ENCODE measurements around the gene DDX6. TPM values are rescaled to one million over a fixed set of nuclear protein-coding genes. Genes with fewer than 3 reads are reported as not detected.
"Not testable (repeated sequence)": the region's sequence is repeated elsewhere in the genome, so short reads cannot be mapped to it uniquely, and the experiment has no call there.

The DDX6 gene
- total RNA-seq, 3 donors from 2014 or later (not counting 1 experiment from before 2014, with no cell fraction given) = 350 to 369 (median 364) TPM

DNA sequence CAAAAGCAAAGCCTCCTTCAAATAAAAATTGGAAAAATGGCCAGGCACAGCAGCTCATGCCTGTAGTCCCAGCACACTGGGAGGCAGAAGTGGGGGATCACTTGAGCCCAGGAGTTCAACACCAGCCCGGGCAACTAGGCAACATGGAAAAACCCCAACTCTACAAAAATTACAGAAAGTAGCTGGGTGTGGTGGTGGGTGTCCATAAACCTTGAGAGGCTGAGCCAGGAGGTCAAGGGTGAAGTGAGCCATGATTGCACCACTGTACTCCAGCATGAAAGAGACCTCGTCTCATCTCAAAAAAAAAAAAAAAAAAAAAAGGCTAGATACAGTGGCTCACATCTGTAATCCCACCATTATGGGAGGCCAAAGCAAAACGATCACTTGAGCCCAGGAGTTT is 22.3 kb downstream of the DDX6 start:
- Histone ChIP-seq H3K9me3 (ENCODE audit: control insufficient read depth, insufficient read depth, low read length) (no peaks in the 10 kb centered on the region), H3K4me3 (ENCODE audit: low read length) (no peak overlapping the region), H3K27me3 (ENCODE audit: control insufficient read depth, insufficient read depth, low read length) (no peaks in the 10 kb centered on the region), H3K36me3 (ENCODE audit: control insufficient read depth, insufficient read depth, low read length) (peaks cover 54% of the 10 kb centered on the region), H3K4me1 (ENCODE audit: control insufficient read depth, insufficient read depth, low read length) (peaks cover 22% of the 10 kb centered on the region), H3K27ac (ENCODE audit: low read length) (no peak overlapping the region)
- ATAC-seq (peak in 1 of 3 donors; percentile 7), DNase-seq (no peak)
- no peaks in the 10 kb centered on the region for H3K9me3 Mint-ChIP-seq
- no peaks in the 10 kb centered on the region for H3K27me3 Mint-ChIP-seq (ENCODE audit: low read depth in 2 of 2)
- H3K36me3 Mint-ChIP-seq = peaks cover under 1% of the 10 kb centered on the region
- peaks cover 58 to 62% of the 10 kb centered on the region in 2 donors for H3K4me1 Mint-ChIP-seq
- H3K4me3 Mint-ChIP-seq = peak overlapping the region; percentile 22
- WGBS (ENCODE audit: insufficient coverage) = no CpG with 5 or more reads among the region's 3 CpGs
- H3K27ac Mint-ChIP-seq = peak overlapping the region; percentile 64 to 82
- intact Hi-C loops (cut with micrococcal nuclease) = no loop called here
- TF ChIP-seq, protein P1, sequence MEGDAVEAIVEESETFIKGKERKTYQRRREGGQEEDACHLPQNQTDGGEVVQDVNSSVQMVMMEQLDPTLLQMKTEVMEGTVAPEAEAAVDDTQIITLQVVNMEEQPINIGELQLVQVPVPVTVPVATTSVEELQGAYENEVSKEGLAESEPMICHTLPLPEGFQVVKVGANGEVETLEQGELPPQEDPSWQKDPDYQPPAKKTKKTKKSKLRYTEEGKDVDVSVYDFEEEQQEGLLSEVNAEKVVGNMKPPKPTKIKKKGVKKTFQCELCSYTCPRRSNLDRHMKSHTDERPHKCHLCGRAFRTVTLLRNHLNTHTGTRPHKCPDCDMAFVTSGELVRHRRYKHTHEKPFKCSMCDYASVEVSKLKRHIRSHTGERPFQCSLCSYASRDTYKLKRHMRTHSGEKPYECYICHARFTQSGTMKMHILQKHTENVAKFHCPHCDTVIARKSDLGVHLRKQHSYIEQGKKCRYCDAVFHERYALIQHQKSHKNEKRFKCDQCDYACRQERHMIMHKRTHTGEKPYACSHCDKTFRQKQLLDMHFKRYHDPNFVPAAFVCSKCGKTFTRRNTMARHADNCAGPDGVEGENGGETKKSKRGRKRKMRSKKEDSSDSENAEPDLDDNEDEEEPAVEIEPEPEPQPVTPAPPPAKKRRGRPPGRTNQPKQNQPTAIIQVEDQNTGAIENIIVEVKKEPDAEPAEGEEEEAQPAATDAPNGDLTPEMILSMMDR (IDR thresholded peaks at IDR 0.05) = no peak

DNA sequence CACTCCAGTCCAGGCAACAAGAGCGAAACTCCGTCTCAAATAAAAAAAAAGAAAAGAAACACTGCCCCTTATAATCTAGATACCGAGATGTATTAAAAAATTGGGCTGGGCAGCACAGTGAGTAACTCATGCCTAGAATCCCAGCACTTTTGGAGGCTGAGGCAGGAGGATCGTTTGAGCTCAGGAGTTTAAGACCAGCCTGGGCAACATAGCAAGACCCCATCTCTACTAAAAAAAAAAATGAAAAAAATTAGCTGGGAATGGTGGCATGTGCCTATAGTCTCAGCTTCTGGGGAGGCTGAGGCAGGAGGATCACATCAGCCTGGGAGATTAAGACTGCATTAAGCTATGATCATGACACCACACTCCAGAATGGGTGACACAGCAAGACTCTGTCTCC is 24.9 kb downstream of the DDX6 start:
- ATAC-seq = no peak
- intact Hi-C loops (cut with micrococcal nuclease) = no loop called here
- peaks cover 56% of the 10 kb centered on the region for H3K36me3 ChIP-seq (ENCODE audit: control insufficient read depth, insufficient read depth, low read length)

DNA sequence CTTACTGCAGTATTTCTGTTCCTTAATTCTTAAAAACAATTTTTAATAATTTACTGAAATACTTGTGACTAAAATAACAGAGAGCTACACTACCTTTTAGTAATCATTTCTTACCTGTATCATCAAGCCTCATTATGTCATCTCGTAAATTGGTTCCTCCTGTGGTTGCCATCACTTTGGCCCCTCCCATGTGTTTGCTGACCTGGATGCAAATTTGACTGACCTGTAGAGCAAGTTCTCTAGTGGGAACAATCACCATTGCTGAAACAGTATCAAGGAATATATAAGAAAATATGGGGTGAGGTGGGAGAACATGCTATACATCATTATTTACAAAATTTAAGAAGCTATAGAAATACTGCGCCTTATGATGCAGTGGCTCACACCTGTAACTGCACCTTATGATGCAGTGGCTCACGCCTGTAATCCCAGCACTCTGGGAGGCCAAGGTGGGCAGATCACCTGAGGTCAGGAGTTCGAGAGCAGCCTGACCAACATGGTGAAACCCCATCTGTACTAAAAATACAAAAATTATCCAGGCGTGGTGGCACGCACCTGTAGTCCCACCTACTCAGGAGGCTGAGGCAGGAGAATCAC is 25.8 kb downstream of the DDX6 start:
- H3K4me3 ChIP-seq (ENCODE audit: low read length); DNase-seq; H3K4me3 Mint-ChIP-seq; ATAC-seq; intact Hi-C loops (cut with micrococcal nuclease); H3K9me3 ChIP-seq (ENCODE audit: control insufficient read depth, insufficient read depth, low read length); H3K9me3 Mint-ChIP-seq; H3K27me3 ChIP-seq (ENCODE audit: control insufficient read depth, insufficient read depth, low read length); H3K27ac ChIP-seq (ENCODE audit: low read length); H3K36me3 Mint-ChIP-seq; H3K27me3 Mint-ChIP-seq (ENCODE audit: low read depth in 2 of 2); H3K4me1 ChIP-seq (ENCODE audit: control insufficient read depth, insufficient read depth, low read length): not testable (repeated sequence)
- Mint-ChIP-seq H3K4me1 (peaks cover 33 to 41% of the 10 kb centered on the region in 2 donors), H3K27ac (peak overlapping the region in 1 of 2 donors; percentile 64)
- 89% methylated on average over 6 of the region's 6 CpGs for WGBS (ENCODE audit: insufficient coverage)
- peaks cover 60% of the 10 kb centered on the region for H3K36me3 ChIP-seq (ENCODE audit: control insufficient read depth, insufficient read depth, low read length)

More for the DNA sequence above, 24.9 kb downstream of the DDX6 start:
- Mint-ChIP-seq H3K4me3 (no peak overlapping the region), H3K27me3 (ENCODE audit: low read depth in 2 of 2) (no peaks in the 10 kb centered on the region), H3K9me3 (no peaks in the 10 kb centered on the region), H3K36me3 (peaks cover 7% of the 10 kb centered on the region), H3K27ac (peak overlapping the region in 1 of 2 donors; percentile 64), H3K4me1 (peaks cover 41 to 49% of the 10 kb centered on the region in 2 donors)
- H3K4me3 ChIP-seq (ENCODE audit: low read length) = no peak overlapping the region
- no peak overlapping the region for H3K27ac ChIP-seq (ENCODE audit: low read length)
- no peaks in the 10 kb centered on the region for H3K9me3 ChIP-seq (ENCODE audit: control insufficient read depth, insufficient read depth, low read length)
- peaks cover 15% of the 10 kb centered on the region for H3K4me1 ChIP-seq (ENCODE audit: control insufficient read depth, insufficient read depth, low read length)
- TF ChIP-seq, protein P1 (IDR thresholded peaks at IDR 0.05) = no peak
- no peaks in the 10 kb centered on the region for H3K27me3 ChIP-seq (ENCODE audit: control insufficient read depth, insufficient read depth, low read length)
- no peak for DNase-seq
- WGBS (ENCODE audit: insufficient coverage) = 95% methylated on average over 4 of the region's 4 CpGs

GRCh38 chr11:118763041-118763440 is 27.9 kb downstream of the DDX6 start:
- Mint-ChIP-seq H3K36me3 (peaks cover 7% of the 10 kb centered on the region), H3K4me1 (peaks cover 23 to 24% of the 10 kb centered on the region in 2 donors), H3K27ac (peak overlapping the region in 1 of 2 donors; percentile 71), H3K27me3 (ENCODE audit: low read depth in 2 of 2) (no peaks in the 10 kb centered on the region), H3K9me3 (no peaks in the 10 kb centered on the region), H3K4me3 (no peak overlapping the region)
- Histone ChIP-seq H3K4me1 (ENCODE audit: control insufficient read depth, insufficient read depth, low read length) (no peaks in the 10 kb centered on the region), H3K27me3 (ENCODE audit: control insufficient read depth, insufficient read depth, low read length) (no peaks in the 10 kb centered on the region), H3K9me3 (ENCODE audit: control insufficient read depth, insufficient read depth, low read length) (no peaks in the 10 kb centered on the region), H3K36me3 (ENCODE audit: control insufficient read depth, insufficient read depth, low read length) (peaks cover 72% of the 10 kb centered on the region), H3K27ac (ENCODE audit: low read length) (no peak overlapping the region), H3K4me3 (ENCODE audit: low read length) (no peak overlapping the region)
- ATAC-seq (no peak), DNase-seq (no peak)
- WGBS (ENCODE audit: insufficient coverage) = no CpG with 5 or more reads among the region's 2 CpGs
- TF ChIP-seq, protein P1 (IDR thresholded peaks at IDR 0.05) = no peak
- intact Hi-C loops (cut with micrococcal nuclease) = no loop called here

- H3K4me3 ChIP-seq (ENCODE audit: low read length); H3K4me1 ChIP-seq (ENCODE audit: control insufficient read depth, insufficient read depth, low read length); H3K27me3 Mint-ChIP-seq (ENCODE audit: low read depth in 2 of 2); H3K9me3 ChIP-seq (ENCODE audit: control insufficient read depth, insufficient read depth, low read length); ATAC-seq; H3K27me3 ChIP-seq (ENCODE audit: control insufficient read depth, insufficient read depth, low read length); H3K36me3 Mint-ChIP-seq; DNase-seq; intact Hi-C loops (cut with micrococcal nuclease); H3K27ac ChIP-seq (ENCODE audit: low read length); H3K4me3 Mint-ChIP-seq; H3K9me3 Mint-ChIP-seq: not testable (repeated sequence)
- peaks cover 74% of the 10 kb centered on the region for H3K36me3 ChIP-seq (ENCODE audit: control insufficient read depth, insufficient read depth, low read length)
- 97% methylated on average over 8 of the region's 10 CpGs for WGBS (ENCODE audit: insufficient coverage)
- Mint-ChIP-seq H3K27ac (peak overlapping the region; percentile 69 to 71), H3K4me1 (peaks cover 19% of the 10 kb centered on the region in 2 donors)
These were observed 29.0 kb downstream of the DDX6 start for GRCh38 chr11:118761981-118762380.
